ENCODE measurements around the gene PEX5L. TPM values are rescaled to one million over a fixed set of nuclear protein-coding genes. Genes with fewer than 3 reads are reported as not detected.

The PEX5L gene
- total and polyA plus RNA-seq, 10 of the 15 experiments (the other 5 are each of a cell fraction or from before 2014, with no cell fraction given) = 0.11 to 17.0 (median 0.50) TPM

- no peak for TF ChIP-seq E2F4 (IDR thresholded peaks at IDR 0.05; ENCODE audit: low read depth, low read length)
- TF ChIP-seq IKZF1 (conservative IDR thresholded peaks at IDR 0.05) = 0 out of 2 replicates have a peak, but pooled peaks have one; percentile 12
- 0 out of 2 replicates have a peak, but pooled peaks have one; percentile 27 for TF ChIP-seq FOXM1 (IDR thresholded peaks at IDR 0.05; ENCODE audit: low read depth, low read length)
- TF ChIP-seq EED (IDR thresholded peaks at IDR 0.05; ENCODE audit: low read depth) = peak; percentile 75
- peak; percentile 37; the same call in 1 of the 2 replicates for TF ChIP-seq CREB1 (IDR thresholded peaks at IDR 0.05; ENCODE audit: low read depth)
- peak; percentile 77; the same call in 1 of the 2 replicates for TF ChIP-seq MEF2A (IDR thresholded peaks at IDR 0.05; ENCODE audit: insufficient read depth, low read depth, low read length)
- no peak for TF ChIP-seq YBX1 (IDR thresholded peaks at IDR 0.05)
- no peak for TF ChIP-seq PAX8 (IDR thresholded peaks at IDR 0.05)
- TF ChIP-seq NFIC (IDR thresholded peaks at IDR 0.05; ENCODE audit: low read depth, low read length) = peak; percentile 67; the same call in 1 of the 2 replicates
- peak in 1 of 2 experiments; percentile 71; a peak in 1 of 4 replicates for TF ChIP-seq ETV6 (conservative IDR thresholded peaks at IDR 0.05 in 1 of 2, IDR thresholded peaks at IDR 0.05 in 1 of 2; ENCODE audit: borderline replicate concordance in 1 of 2, low read depth in 1 of 2)
- TF ChIP-seq JUNB (IDR thresholded peaks at IDR 0.05) = peak; percentile 78
Measured at GRCh38 chr3:179852142-179852905, 184.4 kb downstream of the PEX5L start (continued).

GRCh38 chr3:179848711-179849110 lies 188.0 kb downstream of the PEX5L start:
- no peaks in the 10 kb centered on the region for H3K36me3 ChIP-seq (ENCODE audit: control insufficient read depth in 2 of 2, insufficient read depth in 2 of 2, low read length in 1 of 2)
- no TSS peak for BruUV-seq (replicated peaks)
- ChIA-PET RAD21 (ENCODE audit: unreplicated experiment) (interaction anchor here (1.4 kb wide), 1 partner anchor 80 kb away, joined by 3 read pairs; no protein-coding TSS in a partner anchor), CTCF (interaction anchor here (0.9 to 1.7 kb wide), 3 partner anchors 8 to 34 kb away, joined by 3 to 4 read pairs (median 3); no protein-coding TSS in a partner anchor), SMC1A (ENCODE audit: uncharacterized antibody, unreplicated experiment) (interaction anchor here (1.6 kb wide), 1 partner anchor 37 kb away, joined by 7 read pairs; no protein-coding TSS in a partner anchor), POLR2A (no interaction called here)
- no peak overlapping the region for H3K4me3 ChIP-seq
- WGBS (ENCODE audit: insufficient coverage, insufficient replicate concordance, low lambda C conversion rate, missing lambda C conversion rate) = 38% methylated on average over 2 of the region's 2 CpGs
- no peaks in the 10 kb centered on the region for H4K20me1 ChIP-seq (ENCODE audit: control insufficient read depth, insufficient read depth)
- ATAC-seq (no peak), DNase-seq (ENCODE audit: low read depth, low spot score) (no peak), FAIRE-seq (no peak)
- no peaks in the 10 kb centered on the region for H3K9me3 ChIP-seq (replicated peaks; ENCODE audit: control insufficient read depth, insufficient read depth, low read length)
- H3K79me2 ChIP-seq (ENCODE audit: control insufficient read depth, insufficient read depth, low read length) = no peaks in the 10 kb centered on the region
- peaks cover 4% of the 10 kb centered on the region; the same call in 1 of the 2 replicates for H3K4me1 ChIP-seq (ENCODE audit: control insufficient read depth, insufficient read depth, low read length)
- H2AFZ ChIP-seq (ENCODE audit: control insufficient read depth, low read depth, low read length) = no peak overlapping the region
- in situ Hi-C loops (cut with MboI) (no loop called here), intact Hi-C loops (cut with micrococcal nuclease; ENCODE audit: unreplicated experiment) (no loop called here)
- no peak overlapping the region for H3K9ac ChIP-seq (ENCODE audit: control insufficient read depth, insufficient read depth, low read length)
- H3K27me3 ChIP-seq (replicated peaks in 1 of 2; ENCODE audit: control insufficient read depth in 2 of 2, insufficient read depth in 2 of 2, low read length in 1 of 2) = no peaks in the 10 kb centered on the region
- H3K27ac ChIP-seq (ENCODE audit: control insufficient read depth, insufficient read depth) = no peak overlapping the region
- no peak overlapping the region for H3K4me2 ChIP-seq (ENCODE audit: control insufficient read depth, insufficient read depth)
- TF ChIP-seq RELB (IDR thresholded peaks at IDR 0.05; ENCODE audit: low read depth) = no peak
- TF ChIP-seq RBBP5 (conservative IDR thresholded peaks at IDR 0.05) = no peak
- TF ChIP-seq KDM1A (IDR thresholded peaks at IDR 0.05; ENCODE audit: borderline replicate concordance) = no peak
- no peak for TF ChIP-seq ZBED1 (IDR thresholded peaks at IDR 0.05; ENCODE audit: borderline replicate concordance)
- TF ChIP-seq CHD2 (IDR thresholded peaks at IDR 0.05; ENCODE audit: borderline replicate concordance, low read depth, low read length) = no peak
- no peak for TF ChIP-seq NR2C1 (IDR thresholded peaks at IDR 0.05)
- no peak for TF ChIP-seq NFXL1 (IDR thresholded peaks at IDR 0.05; ENCODE audit: borderline replicate concordance)
- TF ChIP-seq ATF7 (IDR thresholded peaks at IDR 0.05; ENCODE audit: low read depth) = no peak
- TF ChIP-seq HCFC1 (IDR thresholded peaks at IDR 0.05; ENCODE audit: low read length) = no peak
- TF ChIP-seq DPF2 (IDR thresholded peaks at IDR 0.05) = no peak
- TF ChIP-seq RAD21 (IDR thresholded peaks at IDR 0.05; ENCODE audit: insufficient read depth, low read depth, low read length) = no peak
- no peak for TF ChIP-seq HDAC2 (IDR thresholded peaks at IDR 0.05)
- TF ChIP-seq BRCA1 (IDR thresholded peaks at IDR 0.05; ENCODE audit: low read depth, low read length) = no peak
